Astrocyte of the spinal cord (primary cell): ENCODE data around the gene TEX38.
"Not testable (repeated sequence)": the region's sequence is repeated elsewhere in the genome, so short reads cannot be mapped to it uniquely, and the experiment has no call there.

Source experiments
- DNase-seq: peaks from one replicate; pipeline ENCODE4 v3.0.0; 2011; ENCODE audit warnings: low read depth, low spot score
- H3K4me3 ChIP-seq: 2 replicates; pipeline ENCODE4 v1.5.1; 2011; ENCODE audit warnings: low read depth, mild to moderate bottlenecking, low read length, moderate library complexity
- in situ Hi-C: cut with HindIII; loops from 2 replicates; pipeline ENCODE4 v1.10.0; 2017; ENCODE audit warnings: low sequenced_read_pairs
- TF ChIP-seq, protein P1 (sequence below): IDR thresholded peaks from 2 replicates; pipeline ENCODE4 v1.5.1; 2012; ENCODE audit warnings: low read depth, mild to moderate bottlenecking, low read length, inconsistent platforms

Gene TEX38

GRCh38 chr1:46654012-46654411 lies 17.6 kb upstream of the TEX38 start:
- no peak overlapping the region for H3K4me3 ChIP-seq
- DNase-seq, result no peak
- in situ Hi-C loops, result no loop called here
- TF ChIP-seq, protein P1, sequence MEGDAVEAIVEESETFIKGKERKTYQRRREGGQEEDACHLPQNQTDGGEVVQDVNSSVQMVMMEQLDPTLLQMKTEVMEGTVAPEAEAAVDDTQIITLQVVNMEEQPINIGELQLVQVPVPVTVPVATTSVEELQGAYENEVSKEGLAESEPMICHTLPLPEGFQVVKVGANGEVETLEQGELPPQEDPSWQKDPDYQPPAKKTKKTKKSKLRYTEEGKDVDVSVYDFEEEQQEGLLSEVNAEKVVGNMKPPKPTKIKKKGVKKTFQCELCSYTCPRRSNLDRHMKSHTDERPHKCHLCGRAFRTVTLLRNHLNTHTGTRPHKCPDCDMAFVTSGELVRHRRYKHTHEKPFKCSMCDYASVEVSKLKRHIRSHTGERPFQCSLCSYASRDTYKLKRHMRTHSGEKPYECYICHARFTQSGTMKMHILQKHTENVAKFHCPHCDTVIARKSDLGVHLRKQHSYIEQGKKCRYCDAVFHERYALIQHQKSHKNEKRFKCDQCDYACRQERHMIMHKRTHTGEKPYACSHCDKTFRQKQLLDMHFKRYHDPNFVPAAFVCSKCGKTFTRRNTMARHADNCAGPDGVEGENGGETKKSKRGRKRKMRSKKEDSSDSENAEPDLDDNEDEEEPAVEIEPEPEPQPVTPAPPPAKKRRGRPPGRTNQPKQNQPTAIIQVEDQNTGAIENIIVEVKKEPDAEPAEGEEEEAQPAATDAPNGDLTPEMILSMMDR, result no peak

GRCh38 chr1:46654698-46655097 lies 17.0 kb upstream of the TEX38 start:
- in situ Hi-C loops, result not testable (repeated sequence)

GRCh38 chr1:46655848-46656247 lies 15.8 kb upstream of the TEX38 start:
- no peak for DNase-seq
- TF ChIP-seq, protein P1, result no peak
- H3K4me3 ChIP-seq, result no peak overlapping the region
- in situ Hi-C loops, result no loop called here

More at GRCh38 chr1:46654698-46655097, 17.0 kb upstream of the TEX38 start:
- DNase-seq, H3K4me3 ChIP-seq: not testable (repeated sequence)

- TF ChIP-seq, protein P1, result no peak
- in situ Hi-C loops, result no loop called here
- no peak for DNase-seq
- no peak overlapping the region for H3K4me3 ChIP-seq
Observed at GRCh38 chr1:46656643-46657042, 15.0 kb upstream of the TEX38 start.

GRCh38 chr1:46657775-46658174 lies 13.9 kb upstream of the TEX38 start:
- in situ Hi-C loops, result no loop called here
- H3K4me3 ChIP-seq, result no peak overlapping the region
- TF ChIP-seq, protein P1, result no peak
- DNase-seq, result no peak

DNA sequence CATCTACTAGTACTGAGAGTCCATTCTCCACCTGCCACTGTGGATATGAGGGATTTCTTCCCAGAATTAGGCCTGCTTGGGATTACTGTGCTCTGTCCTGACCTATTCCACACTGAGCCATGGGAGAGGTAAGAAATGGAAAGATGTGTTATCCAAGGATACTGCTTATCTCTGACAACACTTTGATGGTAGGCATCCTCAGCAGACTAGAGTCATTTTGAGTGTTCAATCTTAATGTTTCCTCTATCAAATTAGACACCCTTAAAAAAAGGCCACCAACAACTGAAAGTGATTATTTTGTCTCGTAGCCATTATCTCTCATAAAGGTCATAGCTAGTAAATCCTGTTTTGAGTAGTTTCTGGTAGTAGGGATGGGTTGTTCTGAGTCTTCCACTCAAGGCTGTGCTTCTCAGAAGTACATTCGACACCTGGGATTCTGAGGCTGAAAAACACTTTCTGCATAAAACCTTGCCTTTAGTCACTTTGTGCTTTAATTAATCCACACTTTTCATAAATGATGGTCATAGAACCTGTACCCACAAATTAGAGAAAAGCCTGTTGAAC lies 12.3 kb upstream of the TEX38 start:
- in situ Hi-C loops, result no loop called here
- TF ChIP-seq, protein P1, result no peak
- H3K4me3 ChIP-seq, result no peak overlapping the region
- no peak for DNase-seq

DNA sequence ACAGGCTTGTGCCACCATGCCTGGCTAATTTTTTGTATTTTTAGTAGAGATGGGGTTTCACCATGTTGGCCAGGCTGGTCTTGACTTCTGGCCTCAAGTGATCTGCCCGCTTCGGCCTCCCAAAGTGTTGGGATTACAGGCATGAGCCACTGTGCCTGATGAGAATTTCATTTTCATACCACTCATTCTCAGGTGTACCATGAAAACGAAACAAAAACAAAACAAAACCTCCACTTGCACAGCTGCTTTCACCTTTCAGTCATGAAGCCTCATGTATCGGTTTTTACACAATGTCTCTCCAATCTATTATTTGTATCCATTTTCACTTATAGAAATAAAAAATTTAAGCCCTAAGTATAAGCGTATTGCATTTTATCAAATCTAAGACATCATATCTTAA lies 11.5 kb upstream of the TEX38 start:
- H3K4me3 ChIP-seq, DNase-seq, in situ Hi-C loops: not testable (repeated sequence)

DNA sequence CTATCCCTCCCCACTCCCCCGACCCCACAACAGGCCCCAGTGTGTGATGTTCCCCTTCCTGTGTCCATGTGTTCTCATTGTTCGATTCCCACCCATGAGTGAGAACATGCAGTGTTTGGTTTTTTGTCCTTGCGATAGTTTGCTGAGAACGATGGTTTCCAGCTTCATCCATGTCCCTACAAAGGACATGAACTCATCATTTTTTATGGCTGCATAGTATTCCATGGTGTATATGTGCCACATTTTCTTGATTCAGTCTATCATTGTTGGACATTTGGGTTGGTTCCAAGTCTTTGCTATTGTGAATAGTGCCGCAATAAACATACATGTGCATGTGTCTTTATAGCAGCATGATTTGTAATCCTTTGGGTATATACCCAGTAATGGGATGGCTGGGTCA lies 8.7 kb upstream of the TEX38 start:
- in situ Hi-C loops, H3K4me3 ChIP-seq, DNase-seq: not testable (repeated sequence)
